Anterior cingulate cortex (tissue), 58 donors: ENCODE results near the gene VPS50.
"Not testable (repeated sequence)": the region's sequence is repeated elsewhere in the genome, so short reads cannot be mapped to it uniquely, and the experiment has no call there.

Experiments
- DNase-seq, 58 donors: peaks; one replicate each; lab custom pipeline; 2025; lab: John Stamatoyannopoulos, UW

VPS50 gene

GRCh38 chr7:93327006-93327633 lies 95.0 kb downstream of the VPS50 start:
- DNase-seq = no peak

DNA sequence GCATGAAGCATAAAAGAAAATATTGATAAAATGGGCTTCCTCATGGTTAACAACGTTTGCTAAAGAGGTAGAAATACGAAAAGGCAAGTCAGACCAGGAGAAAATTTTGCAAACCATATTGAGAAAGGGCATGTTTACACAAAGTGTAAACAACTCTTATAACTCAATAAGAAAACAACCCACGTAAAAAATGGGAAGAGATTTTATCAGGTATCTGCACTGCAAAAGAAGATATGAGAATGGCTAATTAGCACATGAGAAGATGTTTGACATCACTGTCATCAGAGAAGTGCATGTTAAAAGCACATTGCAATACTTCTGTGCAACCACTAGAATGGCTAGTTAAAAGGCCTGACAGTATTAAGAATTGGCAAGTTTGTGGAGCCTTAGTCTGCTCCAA lies 99.5 kb downstream of the VPS50 start:
- DNase-seq = no peak

GRCh38 chr7:93332172-93332571 lies 100.0 kb downstream of the VPS50 start:
- DNase-seq = no peak

GRCh38 chr7:93337052-93337451 lies 104.9 kb downstream of the VPS50 start:
- no peak for DNase-seq

- DNase-seq = not testable (repeated sequence)
Measured at GRCh38 chr7:93342178-93342577, 110.0 kb downstream of the VPS50 start.

- no peak for DNase-seq
Measured at GRCh38 chr7:93350338-93350737, 118.2 kb downstream of the VPS50 start.

- no peak for DNase-seq
Measured at GRCh38 chr7:93352881-93353280, 120.7 kb downstream of the VPS50 start.

DNA sequence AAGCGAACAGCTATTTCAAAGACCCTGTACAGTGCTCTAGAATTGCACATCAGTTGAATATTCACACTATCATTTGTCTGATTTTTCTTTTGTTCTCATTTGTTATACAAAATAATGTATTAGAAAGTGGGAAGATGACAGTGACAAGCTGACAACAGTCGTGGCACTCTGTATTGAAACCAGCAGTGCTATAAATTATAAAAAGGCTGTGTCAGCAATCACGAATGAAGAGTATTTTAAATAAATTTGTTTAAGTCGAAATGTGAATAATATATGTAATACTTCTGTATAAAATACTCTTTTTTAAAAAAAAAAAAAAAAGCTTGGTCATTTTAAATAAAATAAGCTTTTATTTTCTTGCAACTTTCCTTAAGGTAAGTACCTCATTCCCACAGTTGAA lies 122.6 kb downstream of the VPS50 start:
- DNase-seq = no peak

GRCh38 chr7:93359520-93360198 lies 127.5 kb downstream of the VPS50 start:
- no peak for DNase-seq

- no peak for DNase-seq
Measured at GRCh38 chr7:93361853-93362252, 129.7 kb downstream of the VPS50 start.

- no peak for DNase-seq
Measured at GRCh38 chr7:93364806-93365205, 132.6 kb downstream of the VPS50 start.

- no peak for DNase-seq
Measured at GRCh38 chr7:93365341-93365740, 133.2 kb downstream of the VPS50 start.

- DNase-seq = no peak
Measured at GRCh38 chr7:93366816-93367215, 134.7 kb downstream of the VPS50 start.

- DNase-seq = no peak
Measured at GRCh38 chr7:93367254-93367653, 135.1 kb downstream of the VPS50 start.

DNA sequence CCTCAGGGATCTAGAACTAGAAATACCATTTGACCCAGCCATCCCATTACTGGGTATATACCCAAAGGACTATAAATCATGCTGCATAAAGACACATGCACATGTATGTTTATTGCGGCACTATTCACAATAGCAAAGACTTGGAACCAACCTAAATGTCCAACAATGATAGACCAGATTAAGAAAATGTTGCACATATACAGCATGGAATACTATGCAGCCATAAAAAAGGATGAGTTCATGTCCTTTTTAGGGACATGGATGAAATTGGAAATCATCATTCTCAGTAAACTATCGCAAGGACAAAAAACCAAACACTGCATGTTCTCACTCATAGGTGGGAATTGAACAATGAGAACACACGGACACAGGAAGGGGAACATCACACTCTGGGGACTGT lies 138.8 kb downstream of the VPS50 start:
- not testable (repeated sequence) for DNase-seq

- no peak for DNase-seq
Measured at GRCh38 chr7:93373537-93373936, 141.4 kb downstream of the VPS50 start.

DNA sequence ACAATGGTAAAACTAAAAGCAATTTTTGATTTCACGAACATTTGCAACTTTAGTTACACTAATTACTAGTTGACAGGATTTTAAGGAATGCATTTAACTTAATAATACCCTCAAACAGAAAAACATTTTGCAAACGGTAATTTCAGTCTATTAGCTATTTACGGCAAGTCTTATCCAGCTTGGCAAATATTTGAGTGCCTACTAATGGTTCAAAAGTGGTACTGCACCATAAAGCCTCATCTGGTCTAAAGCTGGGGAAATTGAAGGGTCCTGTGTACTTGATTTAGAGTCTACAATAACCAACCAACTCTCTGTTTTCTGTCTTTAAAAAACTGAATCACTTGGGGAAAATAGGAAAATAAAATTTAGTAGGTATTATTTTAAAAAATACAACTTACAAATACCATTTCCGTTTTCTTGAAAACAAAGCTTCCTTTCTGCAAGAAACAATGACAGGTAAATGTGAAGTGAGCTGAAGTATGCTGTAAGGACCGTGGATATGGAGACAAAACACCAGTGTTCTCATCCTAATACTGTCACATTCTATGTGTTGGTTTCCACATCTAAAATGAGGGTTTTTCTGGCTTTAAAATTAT lies 142.3 kb downstream of the VPS50 start:
- no peak for DNase-seq

GRCh38 chr7:93375603-93376002 lies 143.4 kb downstream of the VPS50 start:
- DNase-seq = no peak

DNA sequence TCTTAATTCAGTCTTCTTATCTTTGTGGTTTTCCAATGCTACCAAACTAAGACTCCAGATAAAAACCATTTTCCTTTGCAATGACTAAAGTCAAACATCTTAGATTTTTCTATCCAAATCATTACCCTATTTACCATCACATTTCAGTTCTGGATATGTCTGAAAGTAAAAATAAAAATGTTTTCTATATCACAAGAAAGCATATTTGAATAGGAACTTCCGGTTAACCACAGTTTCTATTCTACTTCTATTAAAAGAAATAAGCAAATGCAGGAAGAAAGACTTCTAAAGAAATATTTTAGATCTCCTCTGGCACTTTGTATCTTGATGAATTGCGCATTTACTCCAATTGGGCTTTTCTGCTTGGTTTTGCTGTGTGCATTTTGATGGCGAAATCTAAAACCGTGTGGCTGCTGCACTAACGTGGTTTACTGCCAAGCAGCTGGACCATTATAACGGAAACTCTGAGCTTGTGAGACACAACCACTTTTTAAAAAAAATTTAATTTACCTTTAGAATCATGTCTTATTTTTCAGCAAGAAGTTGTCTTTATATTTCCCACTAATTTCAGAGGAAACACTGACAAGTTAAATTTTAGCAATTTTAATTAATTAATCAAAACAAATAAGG lies 146.1 kb downstream of the VPS50 start:
- DNase-seq = no peak

GRCh38 chr7:93382362-93382761 lies 150.2 kb downstream of the VPS50 start:
- DNase-seq = no peak

GRCh38 chr7:93390660-93391059 lies 158.5 kb downstream of the VPS50 start:
- no peak for DNase-seq

DNA sequence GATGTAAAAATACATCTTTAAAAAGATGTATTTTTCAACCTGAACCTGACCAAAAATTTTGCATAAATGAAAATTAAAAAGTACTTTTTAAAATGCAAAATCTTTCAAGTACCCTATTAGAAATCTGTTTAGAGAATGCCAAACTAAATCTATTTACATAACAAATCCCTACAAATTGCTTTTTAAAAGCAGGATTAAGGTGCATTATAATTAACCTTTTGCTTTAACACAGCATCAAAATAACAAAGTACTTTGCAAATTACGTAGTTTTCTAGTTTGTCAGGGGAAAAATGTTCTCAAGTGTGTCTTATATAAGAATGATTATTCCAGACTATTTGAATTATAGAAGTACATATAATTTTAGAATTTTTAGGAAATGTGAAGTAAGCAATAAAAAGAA lies 160.8 kb downstream of the VPS50 start:
- DNase-seq = no peak
